KMS-11 (cell line): Measurements from ENCODE around the gene PPFIA1.

Experiments used
- H2AFZ ChIP-seq: fragments of 200-600 bp; sonication (generic); 2 replicates; pipeline ENCODE4 v1.6.1; 2016; ENCODE audit warnings: antibody characterized with exemption, mixed run types, low read depth
- H3K27ac ChIP-seq: fragments of 200-600 bp; sonication (generic); 2 replicates; pipeline ENCODE4 v1.6.1; 2016; ENCODE audit warnings: mild to moderate bottlenecking, mixed run types
- H3K27me3 ChIP-seq: fragments of 200-600 bp; sonication (generic); 2 replicates; pipeline ENCODE4 v1.6.1; 2017; ENCODE audit warnings: mild to moderate bottlenecking, low read depth, mixed run types, moderate library complexity; ENCODE audit not compliant: insufficient read depth
- H3K36me3 ChIP-seq: fragments of 200-600 bp; sonication (generic); 2 replicates; pipeline ENCODE4 v1.6.1; 2017; ENCODE audit warnings: mild to moderate bottlenecking, mixed run types; ENCODE audit not compliant: insufficient read depth
- H3K4me1 ChIP-seq: fragments of 200-600 bp; sonication (generic); 2 replicates; pipeline ENCODE4 v1.6.1; 2016; ENCODE audit warnings: mild to moderate bottlenecking, low read depth, mixed run types; ENCODE audit not compliant: poor library complexity, severe bottlenecking
- H3K4me2 ChIP-seq: fragments of 200-600 bp; sonication (generic); 2 replicates; pipeline ENCODE4 v1.7.0; 2016; ENCODE audit warnings: mild to moderate bottlenecking, mixed run types
- H3K4me3 ChIP-seq: fragments of 200-600 bp; sonication (generic); IDR thresholded peaks from 2 replicates; pipeline ENCODE4 v1.6.1; 2017; ENCODE audit warnings: low read depth, low read length, mixed read lengths; ENCODE audit not compliant: insufficient read depth
- H3K79me2 ChIP-seq: fragments of 200-600 bp; sonication (generic); 2 replicates; pipeline ENCODE4 v1.6.1; 2016; ENCODE audit warnings: low read depth, mixed run types; ENCODE audit not compliant: insufficient read depth
- H3K9ac ChIP-seq: fragments of 200-600 bp; sonication (generic); 2 replicates; pipeline ENCODE4 v1.6.1; 2016; ENCODE audit warnings: mild to moderate bottlenecking, mixed run types
- H4K20me1 ChIP-seq: fragments of 200-600 bp; sonication (generic); 2 replicates; pipeline ENCODE4 v1.6.1; 2016; ENCODE audit warnings: mild to moderate bottlenecking, mixed run types; ENCODE audit not compliant: insufficient read depth
- TF ChIP-seq, protein P1 (sequence below): fragments of 200-600 bp; sonication (generic); conservative IDR thresholded peaks from 2 replicates; pipeline ENCODE4 v1.6.1; 2017; ENCODE audit warnings: low read depth, mild to moderate bottlenecking, antibody characterized with exemption, low read length, moderate library complexity, mixed read lengths

The PPFIA1 gene

DNA sequence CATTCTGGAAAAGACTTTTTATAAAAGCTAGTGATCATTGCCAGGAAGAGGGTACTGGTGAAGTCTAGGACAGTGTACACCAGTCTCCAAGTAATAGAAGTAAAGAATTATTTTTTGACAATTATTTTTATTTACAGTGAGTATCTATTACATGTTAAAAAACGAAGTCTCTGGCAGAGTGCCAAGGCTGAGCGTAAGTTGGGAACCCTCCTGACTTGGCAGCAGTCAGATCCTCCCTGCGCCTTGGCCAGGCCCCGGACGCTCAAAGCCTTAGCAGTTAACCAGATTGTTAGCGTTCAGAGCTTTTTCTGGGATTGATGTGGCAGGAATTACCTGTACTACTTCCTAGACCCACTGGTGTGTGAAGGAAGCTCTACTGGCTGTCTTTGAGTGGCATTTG is 89.7 kb downstream of the PPFIA1 start:
- Histone ChIP-seq H3K79me2 (no peaks in the 10 kb centered on the region), H3K4me3 (no peak overlapping the region), H3K36me3 (0 out of 2 replicates have a peak, but pooled peaks cover 4% of the 10 kb centered on the region), H3K27me3 (no peaks in the 10 kb centered on the region), H3K27ac (no peak overlapping the region), H3K9ac (no peak overlapping the region), H3K4me1 (no peaks in the 10 kb centered on the region), H4K20me1 (no peaks in the 10 kb centered on the region), H3K4me2 (no peak overlapping the region), H2AFZ (no peak overlapping the region)
- TF ChIP-seq, protein P1, sequence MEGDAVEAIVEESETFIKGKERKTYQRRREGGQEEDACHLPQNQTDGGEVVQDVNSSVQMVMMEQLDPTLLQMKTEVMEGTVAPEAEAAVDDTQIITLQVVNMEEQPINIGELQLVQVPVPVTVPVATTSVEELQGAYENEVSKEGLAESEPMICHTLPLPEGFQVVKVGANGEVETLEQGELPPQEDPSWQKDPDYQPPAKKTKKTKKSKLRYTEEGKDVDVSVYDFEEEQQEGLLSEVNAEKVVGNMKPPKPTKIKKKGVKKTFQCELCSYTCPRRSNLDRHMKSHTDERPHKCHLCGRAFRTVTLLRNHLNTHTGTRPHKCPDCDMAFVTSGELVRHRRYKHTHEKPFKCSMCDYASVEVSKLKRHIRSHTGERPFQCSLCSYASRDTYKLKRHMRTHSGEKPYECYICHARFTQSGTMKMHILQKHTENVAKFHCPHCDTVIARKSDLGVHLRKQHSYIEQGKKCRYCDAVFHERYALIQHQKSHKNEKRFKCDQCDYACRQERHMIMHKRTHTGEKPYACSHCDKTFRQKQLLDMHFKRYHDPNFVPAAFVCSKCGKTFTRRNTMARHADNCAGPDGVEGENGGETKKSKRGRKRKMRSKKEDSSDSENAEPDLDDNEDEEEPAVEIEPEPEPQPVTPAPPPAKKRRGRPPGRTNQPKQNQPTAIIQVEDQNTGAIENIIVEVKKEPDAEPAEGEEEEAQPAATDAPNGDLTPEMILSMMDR: no peak

DNA sequence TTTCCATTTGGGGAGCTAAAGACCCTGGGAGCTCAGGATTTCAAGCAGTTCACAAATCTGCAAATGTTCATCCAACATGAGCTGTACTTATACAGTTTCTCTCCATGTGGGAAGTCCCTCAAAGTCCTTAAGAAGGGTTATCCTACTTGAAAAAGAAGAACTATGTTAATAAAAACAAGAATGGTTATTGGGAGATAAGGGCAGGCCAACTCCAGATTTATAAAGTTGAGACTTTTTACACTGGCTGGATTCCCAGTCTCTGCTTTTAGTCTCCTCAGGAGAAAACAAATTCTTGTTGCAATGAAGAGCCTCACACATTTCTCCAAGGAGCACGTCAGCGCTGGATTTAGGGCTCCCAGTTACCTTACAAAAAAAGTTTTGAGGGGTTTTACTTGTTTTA is 93.7 kb downstream of the PPFIA1 start:
- no peaks in the 10 kb centered on the region for H4K20me1 ChIP-seq
- H2AFZ ChIP-seq: no peak overlapping the region
- H3K4me1 ChIP-seq: no peaks in the 10 kb centered on the region
- H3K36me3 ChIP-seq: no peaks in the 10 kb centered on the region
- H3K27ac ChIP-seq: no peak overlapping the region
- no peak overlapping the region for H3K4me2 ChIP-seq
- H3K79me2 ChIP-seq: no peaks in the 10 kb centered on the region
- H3K4me3 ChIP-seq: no peak overlapping the region
- TF ChIP-seq, protein P1: no peak
- H3K9ac ChIP-seq: no peak overlapping the region
- no peaks in the 10 kb centered on the region for H3K27me3 ChIP-seq

DNA sequence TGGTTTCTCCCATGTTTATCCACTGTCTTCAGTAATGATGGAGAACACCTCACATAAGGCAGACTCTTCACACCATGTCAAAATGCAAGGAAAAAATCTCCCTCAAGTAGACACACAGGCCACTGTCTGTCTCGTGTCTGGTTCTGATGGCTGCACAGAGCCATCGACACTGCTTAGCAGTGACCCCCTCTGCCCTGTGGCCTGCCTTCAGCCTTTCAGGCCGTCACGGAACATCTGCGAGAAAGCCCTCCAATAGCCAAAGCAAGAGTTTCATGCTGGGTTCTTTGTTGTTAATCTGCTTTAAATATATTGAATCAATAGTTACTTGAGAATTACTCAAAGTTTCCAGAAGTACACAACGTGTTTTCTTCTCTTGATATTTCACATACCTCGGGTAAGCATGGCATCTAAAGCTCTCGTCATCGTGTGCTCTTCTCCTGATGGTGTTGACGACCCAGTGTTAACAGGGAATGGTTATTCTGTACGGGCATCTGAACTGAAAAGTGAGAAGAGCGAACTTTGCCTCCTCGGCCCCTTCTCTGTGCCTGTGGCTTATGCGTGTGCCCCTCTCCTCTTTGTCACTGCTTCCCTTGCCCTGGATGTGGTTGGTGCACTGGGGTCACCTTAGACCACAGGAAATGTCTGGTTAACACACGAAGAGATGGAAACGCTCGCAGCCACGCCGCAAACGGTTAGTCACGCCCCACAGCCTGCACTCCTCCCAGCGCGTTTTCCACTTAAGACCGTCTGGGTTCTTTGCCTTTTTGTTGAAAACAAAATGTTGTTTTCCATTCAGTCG is 94.5 kb downstream of the PPFIA1 start:
- Histone ChIP-seq H4K20me1 (no peaks in the 10 kb centered on the region), H3K4me3 (no peak overlapping the region), H3K9ac (no peak overlapping the region), H3K4me2 (no peak overlapping the region), H3K79me2 (no peaks in the 10 kb centered on the region), H2AFZ (no peak overlapping the region), H3K36me3 (no peaks in the 10 kb centered on the region), H3K4me1 (no peaks in the 10 kb centered on the region), H3K27ac (no peak overlapping the region), H3K27me3 (no peaks in the 10 kb centered on the region)
- TF ChIP-seq, protein P1: no peak

DNA sequence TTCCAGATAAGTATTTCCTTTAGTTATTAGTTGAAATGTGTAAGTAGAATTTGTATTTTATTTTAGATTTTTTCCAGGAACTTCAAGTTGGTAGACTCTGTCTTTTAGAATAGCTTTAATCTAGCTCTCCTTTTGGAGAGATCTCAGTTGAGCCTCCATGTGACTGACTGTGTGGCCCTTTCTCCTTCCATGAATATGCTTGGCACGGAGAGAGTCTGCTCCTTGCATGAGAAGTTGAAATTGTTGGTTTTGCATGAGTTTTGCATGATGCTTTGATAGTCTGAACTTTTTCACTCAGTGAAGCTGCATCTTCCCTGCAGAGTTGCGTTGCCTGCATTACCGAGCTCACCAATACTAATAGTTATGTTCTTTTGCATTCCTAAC is 95.0 kb downstream of the PPFIA1 start:
- H3K4me2 ChIP-seq: no peak overlapping the region
- H4K20me1 ChIP-seq: no peaks in the 10 kb centered on the region
- H3K4me3 ChIP-seq: no peak overlapping the region
- H3K27me3 ChIP-seq: no peaks in the 10 kb centered on the region
- H3K79me2 ChIP-seq: no peaks in the 10 kb centered on the region
- no peak overlapping the region for H3K9ac ChIP-seq
- H3K27ac ChIP-seq: no peak overlapping the region
- TF ChIP-seq, protein P1: no peak
- no peaks in the 10 kb centered on the region for H3K36me3 ChIP-seq
- no peaks in the 10 kb centered on the region for H3K4me1 ChIP-seq
- H2AFZ ChIP-seq: no peak overlapping the region
